Keratinocyte (primary cell): Measurements from ENCODE around the gene ATP2A3.

Source experiments
- CTCF ChIP-seq, 3 experiments: IDR thresholded peaks in 1 of 3; conservative IDR thresholded peaks in 1 of 3; optimal IDR thresholded peaks in 1 of 3; 2 replicates in 2 of 3; 3 replicates in 1 of 3; pipeline versions ENCODE3 to v1.5.1; 2011; ENCODE audit warnings: low read length in 3 of 3, mild to moderate bottlenecking in 3 of 3, moderate library complexity in 2 of 3, control low read depth in 1 of 3, inconsistent platforms in 1 of 3; ENCODE audit not compliant: insufficient read depth in 2 of 3; ENCODE audit errors: extremely low read depth in 1 of 3
- EZH2 ChIP-seq: IDR thresholded peaks from one replicate; pipeline ENCODE4 v1.6.1; 2012; ENCODE audit warnings: inconsistent platforms, mild to moderate bottlenecking, low read length, moderate library complexity

- TF ChIP-seq CTCF (optimal IDR thresholded peaks at IDR 0.05 in 1 of 3, IDR thresholded peaks at IDR 0.05 in 1 of 3, conservative IDR thresholded peaks at IDR 0.05 in 1 of 3; ENCODE audit: extremely low read depth in 1 of 3, insufficient read depth in 2 of 3, low read length in 3 of 3), result no peak
- TF ChIP-seq EZH2, result no peak
Observed at GRCh38 chr17:4008082-4008435, 43.8 kb upstream of the ATP2A3 start.
